HG02588 (cell line): ENCODE data around the gene CHRNA4.

ENCODE experiments used
- ATAC-seq: cut with Tn5 transposase; IDR thresholded peaks from one replicate; pipeline ENCODE4 v1.9.1; 2021; ENCODE audit warnings: mild to moderate bottlenecking, moderate library complexity; ENCODE audit not compliant: unreplicated experiment

CHRNA4 gene

DNA sequence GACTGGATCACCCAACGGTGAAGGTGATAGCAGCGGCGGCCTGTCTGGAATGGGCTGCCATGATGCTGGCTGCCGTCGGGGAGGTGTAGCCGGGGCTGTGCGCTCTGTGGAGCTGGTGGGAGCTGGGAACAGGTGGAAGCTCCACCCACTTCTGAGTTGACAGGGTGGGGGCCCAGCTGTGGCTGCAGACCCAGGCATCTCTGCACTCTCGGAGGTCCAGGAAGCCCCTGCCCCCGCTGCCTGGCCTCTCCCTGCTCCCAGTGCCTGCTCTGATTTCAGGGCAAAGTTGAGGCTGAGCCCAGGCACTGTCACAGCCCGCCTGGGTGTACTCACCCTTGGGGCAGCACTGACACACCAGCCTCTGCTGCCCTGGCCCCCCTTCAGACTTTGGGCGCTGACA, 18.1 kb upstream of the CHRNA4 start:
- no peak for ATAC-seq

GRCh38 chr20:63378626-63379025, 17.5 kb upstream of the CHRNA4 start:
- ATAC-seq: no peak

- ATAC-seq: no peak
Observed at GRCh38 chr20:63377951-63378381, 16.8 kb upstream of the CHRNA4 start.

DNA sequence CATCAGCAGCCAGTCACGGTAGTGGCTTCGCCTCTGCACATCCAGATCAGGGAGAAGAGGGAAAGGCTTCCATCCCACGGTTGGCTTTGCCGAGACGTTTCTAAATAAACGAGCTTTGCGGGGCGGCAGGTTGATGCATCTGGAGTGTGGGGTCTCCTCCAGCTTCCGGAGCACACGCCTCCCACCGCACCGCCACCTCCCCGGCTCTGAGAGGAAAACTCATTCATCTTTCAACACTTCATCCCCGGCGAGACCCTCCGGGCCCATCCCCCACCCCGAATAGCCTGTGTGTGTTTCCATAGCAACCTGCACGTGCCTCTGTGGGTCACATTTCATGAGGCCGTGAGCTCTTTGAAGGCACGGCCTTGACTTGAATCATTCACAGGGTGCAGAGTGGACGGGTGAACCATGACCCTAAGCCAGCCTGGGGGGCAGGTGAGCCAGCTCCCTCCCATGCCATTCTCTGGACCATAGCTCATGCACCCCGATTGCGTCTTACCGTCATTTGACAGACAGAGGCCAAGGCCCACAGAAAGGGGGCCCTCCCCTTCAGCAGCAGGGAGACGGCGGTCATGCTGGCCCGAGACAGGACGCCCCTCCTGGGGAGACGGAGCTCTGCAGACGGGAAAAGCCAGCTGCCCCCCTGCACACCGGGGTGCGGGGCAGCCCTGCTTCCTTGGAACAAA, 16.2 kb upstream of the CHRNA4 start:
- ATAC-seq: no peak

- no peak for ATAC-seq
Observed at GRCh38 chr20:63376283-63377250, 15.4 kb upstream of the CHRNA4 start.

DNA sequence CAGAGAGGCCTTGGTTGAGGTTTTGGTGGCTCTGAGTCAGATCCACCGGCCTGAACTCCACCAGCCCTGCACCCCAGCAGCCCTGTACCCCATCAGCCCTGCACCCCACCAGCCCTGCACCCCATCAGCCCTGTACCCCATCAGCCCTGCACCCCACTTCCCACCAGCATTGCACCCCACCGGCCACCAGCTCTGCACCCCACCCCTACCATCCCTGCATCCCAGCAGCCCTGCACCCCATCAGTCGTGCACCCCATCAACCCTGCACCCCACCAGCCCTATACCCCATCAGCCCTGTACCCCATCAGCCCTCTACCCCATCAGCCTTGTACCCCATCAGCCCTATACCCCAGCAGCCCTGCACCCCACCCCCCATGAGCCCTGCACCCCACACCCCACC, 14.3 kb upstream of the CHRNA4 start:
- ATAC-seq: no peak

DNA sequence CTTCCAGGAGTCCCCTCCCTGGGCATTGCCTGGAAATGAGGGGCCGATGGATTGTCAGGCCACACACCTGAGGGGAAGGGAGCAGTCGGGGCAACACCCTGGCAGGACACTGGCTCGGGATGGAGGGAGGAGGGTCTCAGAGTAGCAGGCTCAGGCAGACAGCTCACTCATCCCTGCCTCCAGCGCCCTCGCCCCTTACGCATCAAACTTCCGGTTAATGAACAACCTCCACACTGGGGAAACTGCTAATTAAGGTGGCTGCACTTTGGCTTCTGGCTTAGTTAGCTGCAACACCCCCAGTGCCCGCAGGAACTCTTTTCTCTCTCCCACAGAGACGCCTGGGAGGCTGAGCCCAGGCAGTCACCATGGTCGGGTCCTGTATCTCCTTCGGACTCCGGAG, 13.4 kb upstream of the CHRNA4 start:
- ATAC-seq: no peak

- no peak for ATAC-seq
Observed at GRCh38 chr20:63373996-63374395, 12.8 kb upstream of the CHRNA4 start.

DNA sequence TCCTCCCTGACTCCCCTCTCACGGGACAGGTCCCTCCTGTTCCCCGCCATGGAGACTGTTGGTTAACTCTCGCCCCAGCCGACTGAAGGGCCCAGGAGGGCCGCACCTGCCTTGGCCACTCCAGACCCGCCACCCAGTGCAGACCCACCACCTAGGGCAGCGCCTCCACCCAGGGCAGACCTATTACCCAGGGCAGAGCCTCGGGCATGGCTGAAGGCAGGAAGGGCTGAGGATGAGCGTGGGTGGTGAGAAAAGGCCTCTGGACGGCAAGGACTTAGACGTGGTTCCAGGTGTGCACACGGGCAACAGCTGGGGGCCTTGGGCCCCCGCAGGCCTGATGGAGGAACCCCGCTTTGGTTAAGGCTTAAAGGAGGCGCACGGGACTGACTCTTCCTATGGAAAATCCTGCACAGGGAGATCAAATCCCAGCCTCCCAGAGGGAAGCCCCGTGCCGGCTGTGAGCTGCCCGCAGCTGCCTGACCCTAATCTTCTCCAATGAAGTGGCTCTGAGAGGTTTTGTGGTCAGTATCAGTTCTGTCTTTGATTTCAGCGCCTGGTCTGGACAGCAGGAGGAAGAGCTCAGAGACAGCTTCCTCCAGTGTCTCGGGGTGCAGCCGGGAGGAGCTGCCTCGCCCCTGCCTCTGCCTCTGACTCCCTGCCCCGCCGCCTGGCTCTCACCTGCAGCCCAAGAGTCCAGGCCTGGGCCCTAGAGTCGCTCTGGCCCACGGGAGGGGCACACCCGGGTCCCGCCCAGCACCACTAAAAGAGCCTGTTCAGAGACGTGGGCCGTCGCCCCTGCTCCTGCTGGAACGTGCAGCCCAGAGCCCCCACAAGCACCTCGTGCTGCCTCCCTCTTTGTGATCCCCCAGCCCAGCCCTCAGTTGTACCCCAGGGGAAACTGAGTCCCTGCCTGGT, 12.1 kb upstream of the CHRNA4 start:
- ATAC-seq: no peak

GRCh38 chr20:63371291-63371865, 10.2 kb upstream of the CHRNA4 start:
- no peak for ATAC-seq

- no peak for ATAC-seq
Observed at GRCh38 chr20:63370618-63371187, 9.6 kb upstream of the CHRNA4 start.

DNA sequence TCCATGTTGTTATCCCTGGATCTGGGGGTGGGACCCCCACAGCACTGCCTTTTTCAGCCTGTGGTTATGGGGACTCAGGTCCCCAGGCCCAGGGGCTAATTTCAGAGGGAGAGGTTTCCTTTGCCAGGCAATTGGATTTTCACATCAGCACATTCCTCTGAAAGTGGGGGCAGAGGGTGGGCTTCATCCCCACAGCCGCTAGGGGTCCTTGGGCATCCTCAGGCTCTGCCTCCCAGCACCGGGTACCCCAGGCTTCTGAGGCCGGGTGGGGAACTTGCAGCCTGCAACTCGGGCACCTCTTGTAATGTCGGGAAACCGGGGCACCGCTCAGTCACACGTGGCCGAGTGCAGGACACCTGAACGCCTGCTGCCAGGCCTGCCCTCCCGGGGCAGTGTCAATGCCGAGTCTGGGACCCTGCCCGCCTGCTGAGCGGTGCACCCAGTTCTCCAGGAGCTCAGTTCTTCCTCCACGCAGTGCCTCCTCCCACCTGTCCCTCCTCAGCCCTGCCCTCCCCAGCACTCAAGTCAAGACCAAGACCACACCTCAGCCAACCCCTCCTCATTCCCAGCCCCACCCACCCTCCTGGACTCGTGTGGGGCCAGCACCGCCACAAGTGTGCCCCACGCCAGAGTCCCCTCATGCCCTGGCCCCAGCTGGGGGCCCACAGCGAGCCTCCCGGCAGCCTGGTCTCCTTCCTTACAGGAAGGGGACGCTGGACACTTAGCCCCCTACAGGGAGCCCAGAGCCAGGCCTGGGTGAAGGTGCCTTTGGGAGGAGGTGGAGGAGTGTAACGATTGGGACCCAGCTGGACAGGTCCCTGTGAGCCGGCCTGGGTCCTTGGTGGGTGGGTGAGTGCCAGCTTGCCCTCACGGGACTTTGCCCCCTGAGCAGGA, 8.8 kb upstream of the CHRNA4 start:
- ATAC-seq: no peak

DNA sequence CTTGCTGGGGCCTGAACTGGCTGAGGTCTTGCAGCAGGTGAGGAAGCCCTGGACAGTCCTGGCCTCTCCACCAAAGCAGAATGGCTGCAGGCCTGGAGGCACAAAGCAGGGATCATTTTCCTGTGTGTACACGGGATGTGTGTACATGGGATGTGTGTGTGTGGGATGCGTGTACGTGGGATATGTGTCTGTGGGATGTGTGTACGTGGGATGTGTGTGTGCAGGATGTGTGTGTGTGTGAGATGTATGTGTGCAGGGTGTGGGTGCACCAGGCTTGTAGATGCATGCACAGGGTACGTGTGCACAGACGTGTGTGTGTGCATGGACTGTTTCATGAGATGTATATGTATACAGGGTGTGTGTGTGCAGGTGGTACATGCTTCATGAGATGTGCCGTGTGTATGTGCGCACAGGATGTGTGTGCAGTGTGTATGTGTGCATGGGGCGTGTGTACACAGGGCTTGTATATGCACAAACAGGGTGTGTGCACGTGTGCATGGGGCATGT, 7.9 kb upstream of the CHRNA4 start:
- no peak for ATAC-seq

GRCh38 chr20:63368151-63368550, 7.0 kb upstream of the CHRNA4 start:
- ATAC-seq: no peak

DNA sequence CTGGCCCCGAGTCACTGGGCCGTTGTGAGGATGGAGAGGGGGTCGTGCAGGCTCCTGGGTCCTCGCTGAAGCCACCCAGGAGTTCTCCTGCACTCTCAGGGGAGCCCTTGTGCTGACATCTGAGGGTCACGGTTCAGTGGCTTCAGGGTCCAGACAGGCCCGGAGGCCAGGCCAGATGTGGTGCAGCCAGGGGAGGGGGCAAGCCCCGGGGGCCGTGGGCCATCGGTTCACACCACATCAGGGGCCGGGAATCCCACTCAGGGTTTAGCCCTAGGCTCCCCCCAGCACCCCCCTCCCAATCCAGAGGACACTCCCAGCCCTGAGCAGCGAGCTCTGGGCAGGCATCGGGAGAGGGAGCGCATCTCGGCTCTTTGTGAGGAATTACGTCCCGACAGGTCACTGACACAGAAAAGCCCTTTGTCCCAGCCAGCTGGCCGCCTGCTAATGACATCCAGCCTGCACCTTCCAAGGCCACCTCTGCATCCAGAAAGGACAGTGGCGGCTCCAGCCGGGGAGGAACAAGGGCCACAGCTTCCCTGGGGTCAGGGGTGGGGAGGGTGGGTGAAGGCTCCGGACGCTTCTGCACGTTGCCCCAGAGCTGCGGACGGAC, 6.4 kb upstream of the CHRNA4 start:
- ATAC-seq: no peak

GRCh38 chr20:63366390-63367365, 5.5 kb upstream of the CHRNA4 start:
- no peak for ATAC-seq

DNA sequence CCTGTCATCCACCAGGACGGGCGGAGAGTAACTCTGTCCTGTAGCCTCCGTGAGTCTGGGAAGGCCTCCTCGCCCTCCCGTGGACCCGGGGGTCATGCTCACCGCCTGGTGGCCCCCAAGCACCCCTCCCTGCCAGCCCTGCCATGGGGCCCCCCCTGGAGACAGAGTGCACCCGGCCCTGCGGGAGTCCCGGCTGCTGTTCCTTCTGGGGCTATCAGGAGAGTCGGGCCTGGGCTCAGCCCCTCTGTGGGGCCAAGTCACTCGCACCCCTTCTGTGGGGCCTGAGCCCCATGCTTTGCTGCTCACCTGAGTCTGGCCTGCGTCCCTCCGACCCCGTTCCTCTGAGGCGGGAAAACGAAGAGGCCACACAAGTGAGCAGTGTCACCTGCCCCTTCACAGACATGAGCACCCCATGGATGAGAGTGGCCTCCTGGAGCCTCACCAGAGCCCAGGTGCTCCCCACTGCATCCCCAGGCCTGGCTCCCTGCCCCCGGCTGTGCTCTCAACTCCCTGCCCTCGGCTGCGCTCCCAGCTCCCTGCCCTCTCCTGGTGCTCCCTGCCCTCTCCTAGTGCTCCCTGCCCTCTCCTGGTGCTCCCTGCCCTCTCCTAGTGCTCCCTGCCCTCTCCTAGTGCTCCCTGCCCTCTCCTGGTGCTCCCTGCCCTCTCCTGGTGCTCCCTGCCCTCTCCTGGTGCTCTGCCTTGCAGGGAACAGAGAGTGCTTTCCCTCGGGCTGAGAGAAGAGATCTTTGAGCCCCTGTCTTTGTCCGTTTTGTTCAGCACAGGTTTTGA, 4.6 kb upstream of the CHRNA4 start:
- no peak for ATAC-seq
